T-helper 2 cell treated with Interferon-gamma antibody and Interleukin-4, amounts not matched to agents 100 ng/mL and 5 ng/mL, for 36 hours (primary cell): Measurements from ENCODE around the gene LIN28B. TPM values are rescaled to one million over a fixed set of nuclear protein-coding genes. Genes with fewer than 3 reads are reported as not detected.
"Not testable (repeated sequence)": the region's sequence is repeated elsewhere in the genome, so short reads cannot be mapped to it uniquely, and the experiment has no call there.

ENCODE experiments used
- intact Hi-C: fragments of 100-400 bp; cut with micrococcal nuclease; formaldehyde crosslinking; loops from one replicate; pipeline ENCODE4 v1.15.1; 2023
- total RNA-seq: library from RNA; stranded (reverse); gene quantifications from 2 replicates; pipeline ENCODE4 v1.2.3, GENCODE V29; 2022

LIN28B gene, protein sequence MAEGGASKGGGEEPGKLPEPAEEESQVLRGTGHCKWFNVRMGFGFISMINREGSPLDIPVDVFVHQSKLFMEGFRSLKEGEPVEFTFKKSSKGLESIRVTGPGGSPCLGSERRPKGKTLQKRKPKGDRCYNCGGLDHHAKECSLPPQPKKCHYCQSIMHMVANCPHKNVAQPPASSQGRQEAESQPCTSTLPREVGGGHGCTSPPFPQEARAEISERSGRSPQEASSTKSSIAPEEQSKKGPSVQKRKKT
- total RNA-seq = not detected in 2 replicates

DNA sequence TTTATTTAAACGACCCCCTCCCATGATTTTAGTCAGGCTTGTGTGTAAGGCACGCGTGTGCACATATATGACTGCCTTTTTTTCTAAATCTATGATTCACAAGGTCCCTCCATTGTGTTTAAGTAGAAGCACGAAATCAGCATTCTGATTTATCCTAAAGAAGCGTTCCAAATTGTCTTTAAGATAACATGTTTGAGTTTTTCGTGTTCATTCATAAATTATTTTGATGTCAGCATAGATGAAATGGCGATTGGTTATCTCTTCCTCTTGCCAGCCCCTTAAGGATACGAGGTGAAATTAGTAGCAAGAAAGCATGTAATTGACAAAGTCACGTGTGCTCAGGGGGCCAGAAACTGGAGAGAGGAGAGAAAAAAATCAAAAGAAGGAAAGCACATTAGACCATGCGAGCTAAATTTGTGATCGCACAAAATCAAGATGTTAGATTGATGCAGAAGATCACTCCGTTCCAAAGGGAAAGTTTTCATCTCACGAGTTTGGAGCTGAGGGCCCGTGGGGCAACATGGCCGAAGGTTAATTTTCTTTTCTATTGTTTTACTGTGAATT lies at the start of gene LIN28B:
Gene LIN28B, plus strand, starts transcription at position 377 of the 564 bp plus-strand sequence. Its CDS starts 144 bp downstream, at position 521.
- intact Hi-C loops = loop anchor here (2.0 kb wide), 1 partner anchor 16 kb away; no protein-coding TSS in a partner anchor

DNA sequence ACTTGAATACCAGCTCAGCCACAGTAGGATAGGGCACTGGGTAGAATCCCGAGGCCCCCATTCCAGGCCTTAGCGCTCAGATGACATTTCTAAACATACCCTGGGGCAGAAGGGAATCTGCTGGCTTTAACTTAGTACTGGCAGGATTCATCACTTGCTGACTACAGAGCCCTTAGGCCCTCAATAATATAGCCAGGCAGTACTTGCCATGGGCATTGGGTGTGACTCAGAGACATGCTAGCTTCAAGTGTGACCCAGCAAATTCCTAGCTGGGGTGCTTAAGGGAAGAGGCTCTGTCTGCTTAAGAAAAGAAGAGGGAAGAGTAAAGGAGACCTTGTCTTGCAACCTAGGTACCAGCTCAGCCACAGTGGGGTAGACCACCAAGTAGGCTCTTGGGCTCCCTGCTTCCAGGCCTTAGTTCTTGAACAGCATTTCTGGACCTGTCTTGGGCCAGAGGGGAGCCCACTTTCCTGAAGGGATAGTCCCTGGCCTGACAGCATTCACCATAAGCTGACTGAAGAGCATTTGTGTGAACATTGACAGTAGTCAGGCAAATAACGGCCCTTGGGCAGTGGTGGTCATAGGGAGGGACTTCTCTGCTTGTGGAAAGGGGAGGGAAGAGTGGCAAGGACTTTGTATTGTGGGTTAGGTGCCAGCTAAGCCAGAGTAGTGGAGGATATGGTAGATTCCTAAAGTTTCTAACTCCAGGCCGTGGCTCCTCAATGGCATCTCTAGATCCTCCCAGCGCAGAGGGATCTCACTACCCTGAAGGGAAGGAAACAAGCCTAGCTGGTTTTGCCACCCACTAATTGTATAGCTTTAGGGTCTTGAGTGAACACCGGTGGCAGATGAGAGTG lies 48.6 kb upstream of the LIN28B start:
- intact Hi-C loops = no loop called here

DNA sequence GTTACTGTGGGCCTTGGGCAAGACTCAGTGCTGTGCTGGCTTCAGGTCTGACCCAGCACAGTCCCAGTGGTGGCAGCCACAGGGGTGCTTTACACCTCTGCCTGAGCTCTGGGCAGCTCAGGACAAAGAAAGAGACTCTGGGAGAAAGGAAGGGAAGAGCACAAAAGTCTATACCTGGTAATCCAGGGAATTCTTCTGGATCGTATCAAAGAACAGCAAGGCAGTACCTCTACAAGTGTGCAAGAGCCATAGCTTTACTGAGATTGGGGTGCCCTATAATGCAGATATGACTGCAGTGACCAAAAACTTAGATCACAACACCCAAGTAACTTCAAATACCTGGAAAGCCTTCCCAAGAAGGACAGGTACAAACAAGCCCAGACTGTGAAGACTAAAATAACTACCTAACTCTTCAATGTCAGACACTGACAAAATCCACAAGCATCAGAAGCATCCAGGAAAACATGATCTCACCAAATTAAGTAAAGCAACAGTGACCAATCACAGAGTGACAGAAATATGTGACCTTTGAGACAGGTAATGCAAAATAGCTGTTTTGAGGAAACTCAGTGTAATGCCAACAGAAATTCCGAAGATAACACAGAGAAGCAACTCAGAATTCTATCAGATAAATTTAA lies 47.9 kb upstream of the LIN28B start:
- intact Hi-C loops = no loop called here

DNA sequence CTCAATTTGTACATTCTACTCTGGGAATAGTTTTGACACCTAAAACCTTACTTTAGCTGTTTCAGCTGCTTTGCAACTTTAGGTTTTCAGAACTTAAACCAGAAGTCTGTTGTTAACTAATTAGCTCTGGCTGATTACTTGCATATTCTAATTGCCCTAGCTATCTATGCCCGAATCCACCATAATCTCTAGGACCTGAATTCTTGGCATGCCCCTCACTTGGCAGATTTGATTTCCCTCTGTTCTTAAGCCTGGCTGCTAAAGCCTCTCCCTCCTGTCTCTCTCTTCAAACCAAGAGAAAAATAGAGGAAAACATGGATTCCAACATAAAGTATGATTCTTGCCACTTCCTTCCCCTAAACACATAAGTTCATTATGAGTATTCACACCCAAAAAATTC lies 35.0 kb upstream of the LIN28B start:
- intact Hi-C loops = no loop called here

DNA sequence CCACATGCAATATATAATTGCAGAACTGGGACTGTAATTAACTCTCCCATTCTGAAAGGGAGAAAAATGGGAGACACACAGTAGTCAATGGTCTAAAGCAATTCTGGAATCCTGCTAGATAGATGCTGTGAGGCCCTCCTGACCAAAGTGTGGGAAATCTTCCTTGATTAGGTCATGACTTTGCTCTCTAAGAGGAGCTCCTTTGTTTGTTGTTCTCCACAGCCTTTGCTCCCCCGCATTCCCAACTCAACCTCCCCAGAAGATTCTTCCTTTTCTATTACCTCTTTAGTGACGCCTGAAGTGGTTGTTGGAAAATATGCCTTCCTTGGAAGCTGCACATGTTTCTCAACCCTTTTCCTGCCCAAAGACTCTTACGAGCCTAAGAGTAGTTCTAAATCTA lies 28.8 kb upstream of the LIN28B start:
- intact Hi-C loops = no loop called here

DNA sequence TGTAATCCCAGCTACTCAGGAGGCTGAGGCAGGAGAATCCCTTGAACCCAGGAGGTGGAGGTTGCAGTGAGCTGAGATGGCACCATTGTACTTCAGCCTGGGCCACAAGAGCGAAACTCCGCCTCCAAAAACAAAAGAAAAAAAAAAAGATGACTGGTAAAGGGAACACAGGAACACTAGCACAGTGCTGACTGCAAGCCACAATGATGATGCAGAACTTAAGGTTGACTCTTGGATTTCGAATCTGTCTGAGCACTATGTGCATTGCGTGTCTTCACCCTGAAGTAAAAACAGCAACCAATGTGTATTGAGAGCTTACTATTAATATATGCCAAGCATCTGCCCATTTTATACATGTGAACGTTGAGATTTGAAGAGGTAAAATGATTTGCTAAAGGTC lies 27.6 kb upstream of the LIN28B start:
- intact Hi-C loops = no loop called here

DNA sequence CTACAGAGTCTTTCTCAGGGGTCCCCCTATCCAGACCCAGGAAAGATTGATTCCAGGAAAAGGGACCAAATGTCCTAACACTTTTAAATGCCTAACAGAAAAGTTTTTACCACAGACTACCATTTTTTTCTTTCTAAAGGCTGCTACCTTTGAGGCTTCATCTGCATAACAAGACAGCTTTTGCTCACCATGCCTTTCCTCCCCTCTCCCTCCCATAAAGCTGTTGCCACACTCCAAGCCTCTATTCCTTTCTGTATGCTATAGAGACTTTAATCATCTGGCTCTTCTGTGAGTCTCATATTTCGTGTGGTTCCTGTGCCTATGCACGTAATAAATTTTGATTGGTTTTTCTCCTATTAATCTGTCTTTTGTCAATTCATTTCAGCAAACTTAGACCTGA lies 26.0 kb upstream of the LIN28B start:
- intact Hi-C loops = no loop called here

DNA sequence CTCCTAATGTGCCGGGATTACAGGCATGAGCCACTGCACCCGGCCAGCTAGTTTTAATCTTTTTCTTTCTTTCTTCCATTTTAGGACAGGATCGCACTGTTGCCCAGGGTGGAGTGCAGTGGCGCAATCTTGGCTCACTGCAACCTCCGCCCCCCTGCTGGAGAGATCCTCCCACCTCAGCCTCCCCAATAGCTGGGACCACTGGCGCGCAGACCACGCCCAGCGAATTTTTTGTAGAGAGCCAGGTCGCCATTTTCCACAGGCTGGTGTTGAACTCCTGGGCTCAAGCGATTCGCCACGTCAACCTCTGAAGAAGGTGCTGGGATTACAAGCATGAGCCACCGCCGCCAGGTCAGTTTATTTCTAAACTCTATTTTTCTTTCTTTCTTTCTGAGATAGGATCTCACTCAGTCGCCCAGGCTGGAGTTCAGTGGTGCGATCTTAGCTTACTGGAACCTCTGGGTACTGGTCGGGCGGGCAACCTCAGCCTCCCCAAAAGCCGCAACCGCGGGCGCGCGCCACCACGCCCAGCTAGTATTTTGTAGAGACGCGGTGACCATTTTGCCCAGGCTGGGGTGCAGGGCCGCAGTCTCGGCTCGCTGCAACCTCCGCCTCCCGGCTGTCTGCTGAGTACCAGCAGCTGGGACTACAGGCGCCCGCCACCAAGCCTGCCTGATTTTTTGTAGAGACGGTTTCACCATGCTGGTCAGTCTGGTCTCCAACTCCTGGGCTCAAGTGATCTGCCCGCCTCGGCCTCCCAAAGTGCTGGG lies 20.0 kb upstream of the LIN28B start:
- intact Hi-C loops = no loop called here

DNA sequence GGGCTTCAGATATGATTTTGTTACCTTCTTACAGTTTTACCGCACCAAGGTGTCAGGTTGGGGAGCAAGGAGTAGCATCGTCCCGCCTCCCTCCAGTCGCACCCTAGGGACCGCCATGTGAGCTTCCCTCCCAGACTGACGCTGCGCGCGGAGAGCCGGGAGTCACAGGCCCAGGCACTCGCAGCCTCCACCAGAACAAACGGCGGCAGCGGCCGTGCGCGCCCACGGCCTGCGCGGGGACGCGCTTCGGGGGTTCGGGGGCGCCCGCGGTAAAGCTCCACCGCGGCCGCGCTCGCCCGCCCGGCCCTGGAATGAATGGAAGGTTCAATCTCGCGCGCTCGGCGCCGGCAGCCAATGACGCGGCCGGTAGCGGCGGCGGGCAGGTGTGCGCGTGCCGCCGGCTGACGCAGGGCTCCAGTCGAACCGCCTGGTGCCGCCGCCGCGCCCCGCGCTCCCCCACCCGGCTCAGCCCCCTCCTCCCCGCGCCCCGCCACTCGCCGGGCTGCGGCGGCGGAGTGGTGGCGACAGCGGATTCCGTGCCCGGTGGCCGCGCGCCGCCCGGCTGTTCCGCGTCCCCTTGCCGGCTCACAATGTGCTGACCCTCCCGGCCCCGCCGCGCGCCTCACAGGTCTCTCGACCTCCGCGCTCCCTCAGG lies 16.5 kb upstream of the LIN28B start:
- intact Hi-C loops = loop anchor here (2.0 kb wide), 1 partner anchor 16 kb away; the partner anchor contains the start of gene LIN28B

DNA sequence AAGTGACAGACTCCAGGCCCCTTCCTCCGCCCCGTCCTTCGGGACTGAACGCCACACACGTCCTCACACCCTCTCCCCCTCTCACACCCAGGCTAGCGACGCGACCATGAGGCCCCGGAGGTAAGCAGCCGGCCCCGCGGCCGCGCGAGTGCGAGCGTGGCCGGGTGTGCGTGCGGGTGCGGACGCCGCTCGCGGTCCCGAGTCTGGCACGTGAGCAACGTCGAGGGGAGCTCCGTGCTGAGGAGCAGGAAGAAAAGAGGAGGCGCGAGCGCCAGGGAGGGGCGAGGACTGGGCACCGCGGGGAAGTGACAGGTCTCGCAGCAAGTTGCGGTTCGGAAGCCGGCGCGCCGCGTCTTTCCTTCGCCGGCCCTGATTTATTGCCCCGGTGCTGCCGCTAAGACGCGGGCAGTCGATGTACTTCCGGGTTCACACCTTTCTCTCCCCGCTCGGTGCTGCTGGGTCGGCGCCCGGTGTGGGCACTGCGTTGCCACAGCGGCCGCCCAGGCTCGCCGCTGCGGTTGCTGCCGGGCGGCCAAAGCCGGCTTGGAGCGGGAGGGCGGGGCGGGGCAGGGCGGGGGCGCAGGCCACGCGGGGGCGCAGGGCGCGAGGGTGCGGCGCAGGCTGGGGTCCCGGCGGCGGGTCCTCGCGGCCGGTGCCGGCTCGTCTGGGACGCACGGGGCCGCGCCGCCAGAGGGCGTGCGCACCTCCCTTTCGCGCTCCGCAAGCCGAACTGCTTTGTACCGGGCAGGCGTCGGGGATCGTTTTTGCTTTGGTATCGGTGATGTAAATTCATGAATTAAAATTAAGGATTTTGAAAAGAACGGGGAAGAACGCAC lies 15.8 kb upstream of the LIN28B start:
- intact Hi-C loops = loop anchor here (2.0 kb wide), 1 partner anchor 16 kb away; the partner anchor contains the start of gene LIN28B

DNA sequence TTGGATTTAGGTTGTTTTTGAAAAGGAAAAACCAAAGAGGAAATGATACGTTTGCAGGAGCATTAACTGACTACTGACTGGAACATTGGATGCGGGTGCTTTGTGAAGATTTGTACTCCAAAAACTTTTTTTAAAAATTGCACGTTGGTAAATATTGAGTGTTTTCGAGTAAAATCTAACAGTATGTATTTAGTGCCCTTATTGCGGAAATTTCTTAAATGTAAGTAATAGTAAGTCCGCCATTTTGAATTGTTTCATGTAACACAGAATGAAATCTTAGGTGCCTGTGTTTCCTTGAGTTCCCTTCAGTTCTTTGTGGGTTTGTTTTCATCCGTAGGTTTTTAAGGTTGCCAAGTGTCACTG lies 15.2 kb upstream of the LIN28B start:
- intact Hi-C loops = loop anchor here (2.0 kb wide), 1 partner anchor 15 kb away; the partner anchor contains the start of gene LIN28B

DNA sequence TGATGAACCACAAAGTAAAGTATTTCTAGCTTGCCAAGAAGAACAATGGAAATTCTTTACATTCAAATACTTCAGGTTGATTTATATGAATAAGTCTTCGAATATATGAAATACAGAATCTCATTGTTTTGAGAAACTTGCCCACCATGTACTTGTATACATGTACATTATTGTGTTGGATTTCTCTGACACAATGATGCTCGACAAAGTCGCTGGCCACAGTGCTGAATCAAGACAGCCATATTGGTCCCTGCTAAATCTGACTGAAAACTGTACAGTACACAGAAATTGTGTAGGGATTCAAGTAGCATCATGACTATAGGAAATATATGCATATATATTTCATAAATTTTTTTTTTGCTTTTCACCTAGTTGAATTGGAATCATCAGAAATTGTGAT lies 13.1 kb upstream of the LIN28B start:
- intact Hi-C loops = no loop called here

DNA sequence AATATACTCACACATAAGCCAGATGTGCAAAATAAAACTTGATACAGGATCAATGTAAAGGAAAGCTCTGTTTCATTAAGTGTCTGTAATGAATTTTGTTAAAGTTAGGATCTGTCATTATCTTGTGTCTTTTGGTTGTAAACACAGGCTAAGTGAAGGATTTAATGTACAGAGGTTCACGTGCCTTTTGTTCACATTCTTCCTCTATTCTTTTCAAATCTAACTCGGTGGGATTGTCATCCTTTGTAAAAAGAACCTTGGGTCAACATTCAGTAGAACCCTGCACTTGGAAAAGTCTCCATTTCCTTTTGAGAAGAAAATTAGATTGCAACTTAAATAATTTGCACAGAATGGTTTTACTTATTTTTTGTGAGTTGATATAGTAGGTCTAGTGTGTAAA lies 7.7 kb upstream of the LIN28B start:
- intact Hi-C loops = no loop called here

DNA sequence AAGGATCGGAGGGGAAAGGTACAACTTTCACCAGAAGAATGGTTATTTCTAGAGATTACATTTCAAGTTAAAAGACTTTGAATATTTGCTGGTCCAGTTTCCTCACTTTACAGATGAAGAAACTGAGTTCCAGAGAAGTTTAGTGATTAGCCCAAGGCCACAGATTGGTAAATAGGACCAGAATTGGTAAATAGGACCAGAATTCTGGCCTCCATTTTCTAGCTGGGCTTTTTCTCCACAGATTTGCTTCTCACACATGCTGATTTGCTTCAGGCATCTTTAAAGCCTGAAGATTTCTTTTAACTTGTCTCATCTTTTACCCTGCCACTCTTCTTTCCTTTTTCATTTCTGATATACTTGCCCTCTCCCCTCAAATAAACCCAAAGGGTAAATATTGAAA lies 5.2 kb upstream of the LIN28B start:
- intact Hi-C loops = no loop called here

DNA sequence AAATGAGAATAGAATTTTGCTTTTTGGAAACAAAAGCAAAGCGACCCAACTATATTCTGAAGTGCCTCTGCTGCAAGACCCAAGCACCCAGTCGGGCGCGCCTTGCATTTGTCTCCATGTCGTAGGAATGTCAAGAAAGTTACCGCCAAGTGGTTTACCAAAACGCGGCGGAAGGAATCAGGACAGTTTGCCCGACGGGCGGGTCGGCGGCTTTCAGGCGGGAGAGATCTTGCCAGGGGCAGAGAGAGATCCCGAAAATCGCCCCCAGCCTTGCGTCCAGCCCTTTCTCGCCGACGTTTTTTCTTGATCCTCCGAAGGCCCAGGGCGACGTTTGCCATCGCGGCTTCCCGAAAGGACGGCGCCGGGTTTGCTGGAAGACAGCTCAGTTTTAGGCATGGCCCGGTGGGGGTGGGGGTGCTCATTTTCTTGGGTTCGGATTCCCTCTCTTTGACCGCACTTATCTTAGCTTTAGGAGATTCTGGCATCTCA lies 4.0 kb upstream of the LIN28B start:
- intact Hi-C loops = no loop called here

DNA sequence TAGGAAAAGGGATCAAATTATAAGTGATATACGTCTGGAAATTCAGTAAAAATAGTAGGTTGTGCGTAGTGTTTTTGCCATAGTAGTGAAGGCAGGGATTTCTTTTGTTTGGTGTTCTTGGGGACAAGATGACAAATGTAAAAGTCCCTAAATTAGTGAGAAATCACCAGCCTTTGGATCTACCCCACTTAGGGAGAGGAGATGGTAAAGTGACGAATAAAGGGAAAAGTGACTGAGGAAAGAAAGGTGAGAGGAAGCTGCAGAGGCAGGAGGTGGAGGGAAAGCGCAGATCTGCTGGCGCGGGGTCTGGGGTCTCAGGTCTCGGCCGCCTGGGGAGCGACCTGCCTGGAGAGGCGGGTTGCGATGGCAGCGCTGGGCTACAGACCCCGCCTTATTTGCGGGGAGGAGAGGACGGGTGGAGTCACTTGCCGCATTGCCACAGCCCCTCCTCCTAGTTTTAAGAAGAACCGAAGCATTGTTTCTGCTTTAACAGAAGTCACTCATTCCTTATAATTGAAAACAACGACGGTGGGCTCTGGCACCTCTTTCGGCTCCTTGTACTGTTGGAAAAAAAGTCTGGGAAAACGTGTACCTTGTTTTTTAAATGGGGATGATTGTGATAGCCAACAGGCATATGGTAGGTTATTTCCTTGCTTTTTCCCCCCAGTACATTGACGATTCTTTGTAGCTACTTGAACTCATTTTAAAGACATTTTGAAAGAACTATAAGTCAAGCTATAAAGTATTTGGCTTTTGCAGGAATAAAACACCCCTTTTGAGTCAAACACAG lies 3.3 kb upstream of the LIN28B start:
- intact Hi-C loops = not testable (repeated sequence)

DNA sequence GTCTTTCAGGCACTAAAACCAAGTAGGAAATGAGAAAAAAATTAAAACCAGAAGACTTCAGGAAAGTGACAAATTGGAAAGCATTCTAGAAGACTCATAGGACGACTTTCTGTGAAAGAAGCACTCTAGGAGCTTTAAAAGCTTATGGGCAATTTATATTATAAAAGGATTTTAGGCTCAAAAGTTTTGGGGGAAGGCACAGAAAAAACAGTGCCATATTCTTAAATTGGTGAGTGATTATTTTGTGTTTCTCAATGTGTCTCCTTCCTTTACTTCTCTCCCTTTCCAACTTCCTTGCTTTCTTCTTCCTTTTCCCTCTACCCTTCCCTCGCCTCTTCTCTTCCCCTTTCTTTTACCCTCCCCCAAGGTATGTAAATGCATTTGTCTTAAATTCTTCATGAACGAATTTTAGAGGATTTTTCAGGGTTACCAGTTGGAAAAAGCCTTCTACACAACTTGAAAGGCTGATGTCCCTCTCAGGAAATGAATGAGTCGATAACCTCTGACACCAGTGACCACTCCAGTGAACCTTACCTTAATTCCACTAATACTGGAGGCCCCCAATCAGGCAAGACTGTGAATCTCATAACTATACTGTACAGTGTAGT lies 2.6 kb upstream of the LIN28B start:
- intact Hi-C loops = no loop called here

DNA sequence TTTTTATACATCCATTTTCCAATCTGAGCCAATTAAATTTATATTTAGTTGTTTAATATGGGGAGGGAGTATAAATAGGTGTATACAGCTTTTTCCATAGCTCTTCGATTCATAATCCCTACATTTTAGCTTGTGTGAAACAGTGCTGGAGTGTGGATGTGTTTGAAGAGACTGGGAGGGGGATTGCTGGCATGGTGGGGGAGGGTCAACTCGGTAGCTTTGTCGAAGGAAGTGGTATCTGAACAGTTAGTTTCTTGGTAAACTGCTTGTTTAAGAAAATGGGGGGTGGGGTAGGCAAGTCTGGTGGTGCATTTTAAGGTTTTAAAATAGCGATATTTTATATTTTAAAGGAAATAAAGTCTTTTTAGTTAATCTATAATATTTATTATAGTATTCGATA lies 1.4 kb upstream of the LIN28B start:
- intact Hi-C loops = no loop called here
